Measurements from ENCODE around the gene SQSTM1. TPM values are rescaled to one million over a fixed set of nuclear protein-coding genes. Genes with fewer than 3 reads are reported as not detected.

SQSTM1 gene
- total and polyA plus RNA-seq, 9 of the 15 experiments (the other 6 are each of a cell fraction or from before 2014, with no cell fraction given): 5.6 to 148 (median 64.0) TPM

DNA sequence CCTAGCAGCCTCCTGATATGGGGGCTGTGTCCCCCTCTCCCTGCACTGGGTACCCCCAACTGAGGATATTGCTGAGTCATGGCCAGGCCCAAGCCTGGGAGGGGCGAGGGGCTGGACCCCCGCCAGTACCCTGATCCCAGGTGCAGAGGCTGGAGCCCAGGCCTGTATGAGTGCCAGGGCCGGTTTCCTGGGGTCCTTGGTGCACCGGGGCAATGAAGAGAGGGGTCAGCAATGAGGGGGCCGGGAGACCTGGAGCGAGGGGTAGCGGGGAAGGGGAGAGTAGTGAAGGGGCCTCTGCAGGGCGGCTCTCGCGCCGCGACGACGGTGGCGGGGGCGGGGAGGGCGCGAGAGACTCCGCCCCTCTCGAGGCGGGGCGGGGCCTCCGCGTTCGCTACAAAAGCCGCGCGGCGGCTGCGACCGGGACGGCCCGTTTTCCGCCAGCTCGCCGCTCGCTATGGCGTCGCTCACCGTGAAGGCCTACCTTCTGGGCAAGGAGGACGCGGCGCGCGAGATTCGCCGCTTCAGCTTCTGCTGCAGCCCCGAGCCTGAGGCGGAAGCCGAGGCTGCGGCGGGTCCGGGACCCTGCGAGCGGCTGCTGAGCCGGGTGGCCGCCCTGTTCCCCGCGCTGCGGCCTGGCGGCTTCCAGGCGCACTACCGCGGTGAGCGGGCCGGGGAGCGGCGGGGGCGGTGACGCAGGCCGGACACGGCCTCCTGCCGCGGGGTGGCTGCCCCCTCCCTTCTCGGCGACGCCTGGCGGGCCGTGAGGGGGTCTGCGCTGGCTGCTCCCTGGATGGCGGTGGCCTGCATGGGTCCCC, at the start of gene SQSTM1 (continued):
- TF ChIP-seq ZSCAN29 (IDR thresholded peaks at IDR 0.05) (0 out of 2 replicates have a peak, but pooled peaks have one; percentile 19), BRD4 (IDR thresholded peaks at IDR 0.05) (peak; percentile 76), PML (IDR thresholded peaks at IDR 0.05; ENCODE audit: low read length) (peak; percentile 85), TBL1XR1 (IDR thresholded peaks at IDR 0.05; ENCODE audit: low read length in 2 of 2) (no peak), ZNF140 (CRISPR knock-in tag; IDR thresholded peaks at IDR 0.05) (no peak), TBP (optimal IDR thresholded peaks at IDR 0.05; ENCODE audit: low read depth, low read length) (peak; percentile 98), HDAC2 (IDR thresholded peaks at IDR 0.05) (0 out of 2 replicates have a peak, but pooled peaks have one; percentile 55), RCOR1 (IDR thresholded peaks at IDR 0.05; ENCODE audit: borderline replicate concordance in 1 of 2, low read depth in 2 of 2, low read length in 2 of 2) (0 out of 4 replicates have a peak, but pooled peaks of 1 of the 2 experiments have one; percentile 4), HNRNPLL (IDR thresholded peaks at IDR 0.05; ENCODE audit: low read depth, low read length, poor library complexity, severe bottlenecking) (peak; percentile 27), FOXM1 (IDR thresholded peaks at IDR 0.05; ENCODE audit: low read depth) (peak; percentile 40; the same call in 1 of the 2 replicates), FOXM1 (CRISPR knock-in tag; IDR thresholded peaks at IDR 0.05; ENCODE audit: low read depth) (peak; percentile 94), MTA1 (IDR thresholded peaks at IDR 0.05; ENCODE audit: borderline replicate concordance) (peak; percentile 67; the same call in 1 of the 2 replicates), CBX3 (IDR thresholded peaks at IDR 0.05; ENCODE audit: borderline replicate concordance in 1 of 2, low read length in 2 of 2) (peak in 1 of 2 experiments; percentile 37; a peak in 1 of 3 replicates), GATA2 (CRISPR knock-in tag; IDR thresholded peaks at IDR 0.05) (no peak), PHF8 (IDR thresholded peaks at IDR 0.05; ENCODE audit: borderline replicate concordance, low read length) (peak; percentile 94), KDM5B (IDR thresholded peaks at IDR 0.05; ENCODE audit: insufficient replicate concordance, low read depth, low read length) (peak; percentile 98), HNRNPK (IDR thresholded peaks at IDR 0.05; ENCODE audit: low read depth, low read length, poor library complexity, severe bottlenecking) (peak; percentile 40), ZFX (CRISPR knock-in tag; IDR thresholded peaks at IDR 0.05) (peak; percentile 97)
- TF ChIP-seq, protein P1, sequence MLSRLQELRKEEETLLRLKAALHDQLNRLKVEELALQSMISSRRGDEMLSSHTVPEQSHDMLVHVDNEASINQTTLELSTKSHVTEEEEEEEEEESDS (CRISPR knock-in tag; IDR thresholded peaks at IDR 0.05): no peak
- TF ChIP-seq, protein P2, sequence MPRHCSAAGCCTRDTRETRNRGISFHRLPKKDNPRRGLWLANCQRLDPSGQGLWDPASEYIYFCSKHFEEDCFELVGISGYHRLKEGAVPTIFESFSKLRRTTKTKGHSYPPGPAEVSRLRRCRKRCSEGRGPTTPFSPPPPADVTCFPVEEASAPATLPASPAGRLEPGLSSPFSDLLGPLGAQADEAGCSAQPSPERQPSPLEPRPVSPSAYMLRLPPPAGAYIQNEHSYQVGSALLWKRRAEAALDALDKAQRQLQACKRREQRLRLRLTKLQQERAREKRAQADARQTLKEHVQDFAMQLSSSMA (CRISPR knock-in tag; IDR thresholded peaks at IDR 0.05): 0 out of 2 replicates have a peak, but pooled peaks have one; percentile 3
- TF ChIP-seq, protein P3, sequence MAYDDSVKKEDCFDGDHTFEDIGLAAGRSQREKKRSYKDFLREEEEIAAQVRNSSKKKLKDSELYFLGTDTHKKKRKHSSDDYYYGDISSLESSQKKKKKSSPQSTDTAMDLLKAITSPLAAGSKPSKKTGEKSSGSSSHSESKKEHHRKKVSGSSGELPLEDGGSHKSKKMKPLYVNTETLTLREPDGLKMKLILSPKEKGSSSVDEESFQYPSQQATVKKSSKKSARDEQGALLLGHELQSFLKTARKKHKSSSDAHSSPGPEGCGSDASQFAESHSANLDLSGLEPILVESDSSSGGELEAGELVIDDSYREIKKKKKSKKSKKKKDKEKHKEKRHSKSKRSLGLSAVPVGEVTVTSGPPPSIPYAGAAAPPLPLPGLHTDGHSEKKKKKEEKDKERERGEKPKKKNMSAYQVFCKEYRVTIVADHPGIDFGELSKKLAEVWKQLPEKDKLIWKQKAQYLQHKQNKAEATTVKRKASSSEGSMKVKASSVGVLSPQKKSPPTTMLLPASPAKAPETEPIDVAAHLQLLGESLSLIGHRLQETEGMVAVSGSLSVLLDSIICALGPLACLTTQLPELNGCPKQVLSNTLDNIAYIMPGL (CRISPR knock-in tag; IDR thresholded peaks at IDR 0.05): peak; percentile 86
- TF ChIP-seq, protein P4, sequence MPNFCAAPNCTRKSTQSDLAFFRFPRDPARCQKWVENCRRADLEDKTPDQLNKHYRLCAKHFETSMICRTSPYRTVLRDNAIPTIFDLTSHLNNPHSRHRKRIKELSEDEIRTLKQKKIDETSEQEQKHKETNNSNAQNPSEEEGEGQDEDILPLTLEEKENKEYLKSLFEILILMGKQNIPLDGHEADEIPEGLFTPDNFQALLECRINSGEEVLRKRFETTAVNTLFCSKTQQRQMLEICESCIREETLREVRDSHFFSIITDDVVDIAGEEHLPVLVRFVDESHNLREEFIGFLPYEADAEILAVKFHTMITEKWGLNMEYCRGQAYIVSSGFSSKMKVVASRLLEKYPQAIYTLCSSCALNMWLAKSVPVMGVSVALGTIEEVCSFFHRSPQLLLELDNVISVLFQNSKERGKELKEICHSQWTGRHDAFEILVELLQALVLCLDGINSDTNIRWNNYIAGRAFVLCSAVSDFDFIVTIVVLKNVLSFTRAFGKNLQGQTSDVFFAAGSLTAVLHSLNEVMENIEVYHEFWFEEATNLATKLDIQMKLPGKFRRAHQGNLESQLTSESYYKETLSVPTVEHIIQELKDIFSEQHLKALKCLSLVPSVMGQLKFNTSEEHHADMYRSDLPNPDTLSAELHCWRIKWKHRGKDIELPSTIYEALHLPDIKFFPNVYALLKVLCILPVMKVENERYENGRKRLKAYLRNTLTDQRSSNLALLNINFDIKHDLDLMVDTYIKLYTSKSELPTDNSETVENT (CRISPR knock-in tag; IDR thresholded peaks at IDR 0.05): peak; percentile 73

Measured in K562 (cell line).